SK-N-SH (cell line): ENCODE data around the gene CPA3. TPM values are rescaled to one million over a fixed set of nuclear protein-coding genes. Genes with fewer than 3 reads are reported as not detected.

Experiments
- CTCF ChIA-PET: fragments of 300-600, 350-600 bp; formaldehyde crosslinking; extraction: SDS; loops from one replicate; lab custom pipeline; 2021; lab: Yijun Ruan, JAX
- POLR2A ChIA-PET: fragments of 350-600 bp; sonication (Branson Sonifier 250); formaldehyde crosslinking; extraction: SDS; loops from one replicate; lab custom pipeline; 2020; ENCODE audit warnings: antibody characterized with exemption, inconsistent platforms; lab: Yijun Ruan, JAX
- DNase-seq: peaks from one replicate; pipeline ENCODE4 v3.0.0; 2012
- H2AFZ ChIP-seq: fragments of 200-600 bp; sonication (generic); 2 replicates; pipeline ENCODE4 v1.8.1; 2016; ENCODE audit warnings: antibody characterized with exemption, mild to moderate bottlenecking, low read depth
- H3F3A ChIP-seq: fragments of 200-600 bp; sonication (generic); replicated peaks from 2 replicates; pipeline ENCODE3; 2016; ENCODE audit warnings: antibody characterized with exemption, mild to moderate bottlenecking; ENCODE audit not compliant: insufficient read depth
- H3K27ac ChIP-seq, 2 experiments: fragments of 200-500 bp in 1 of 2; fragments of 200-600 bp in 1 of 2; sonication (Bioruptor generic) in 1 of 2; sonication (generic), shearing (Covaris generic) in 1 of 2; 2 replicates each; pipeline versions ENCODE4 v1.5.1 to v1.6.1; 2014 to 2016; ENCODE audit warnings: low read depth in 2 of 2, inconsistent platforms in 1 of 2, low read length in 1 of 2, mild to moderate bottlenecking in 1 of 2, mixed read lengths in 1 of 2
- H3K27me3 ChIP-seq: fragments of 200-600 bp; sonication (generic), shearing (Covaris generic); 2 replicates; pipeline ENCODE4 v1.6.1; 2016; ENCODE audit warnings: mixed run types; ENCODE audit not compliant: insufficient read depth
- H3K36me3 ChIP-seq, 2 experiments: fragments of 200-500 bp in 1 of 2; fragments of 200-600 bp in 1 of 2; sonication (Bioruptor generic) in 1 of 2; sonication (generic) in 1 of 2; replicated peaks in 1 of 2; 2 replicates each; pipeline versions ENCODE3 to v1.5.1; 2014 to 2016; ENCODE audit warnings: low read length in 1 of 2, mild to moderate bottlenecking in 1 of 2; ENCODE audit not compliant: insufficient read depth in 2 of 2, control insufficient read depth in 1 of 2
- H3K4me1 ChIP-seq, 2 experiments: fragments of 200-500 bp in 1 of 2; fragments of 200-600 bp in 1 of 2; sonication (Bioruptor generic) in 1 of 2; sonication (generic), shearing (Covaris generic) in 1 of 2; 2 replicates each; pipeline versions ENCODE4 v1.5.1 to v1.6.1; 2014 to 2016; ENCODE audit warnings: low read depth in 1 of 2, low read length in 1 of 2, mixed run types in 1 of 2; ENCODE audit not compliant: insufficient read depth in 2 of 2, control insufficient read depth in 1 of 2
- H3K4me2 ChIP-seq: fragments of 200-600 bp; sonication (generic), shearing (Covaris generic); 2 replicates; pipeline ENCODE4 v1.6.1; 2017; ENCODE audit warnings: mixed run types
- H3K4me3 ChIP-seq, 2 experiments: fragments of 200-500 bp in 1 of 2; fragments of 200-600 bp in 1 of 2; sonication (Bioruptor generic) in 1 of 2; sonication (generic), shearing (Covaris generic) in 1 of 2; 2 replicates each; pipeline versions ENCODE4 v1.5.1 to v1.8.1; 2014 to 2016; ENCODE audit warnings: low read depth in 2 of 2, inconsistent platforms in 1 of 2, low read length in 1 of 2, mild to moderate bottlenecking in 1 of 2, mixed read lengths in 1 of 2, moderate library complexity in 1 of 2
- H3K79me2 ChIP-seq: fragments of 200-600 bp; sonication (generic); 2 replicates; pipeline ENCODE4 v1.8.1; 2017; ENCODE audit warnings: mild to moderate bottlenecking; ENCODE audit not compliant: insufficient read depth
- H3K9ac ChIP-seq: fragments of 200-600 bp; sonication (generic); 2 replicates; pipeline ENCODE4 v1.6.1; 2017; ENCODE audit warnings: mixed run types
- H3K9me2 ChIP-seq: fragments of 200-600 bp; sonication (generic); 2 replicates; pipeline ENCODE4 v1.6.1; 2017; ENCODE audit warnings: mixed run types
- H3K9me3 ChIP-seq: fragments of 200-600 bp; sonication (generic); 2 replicates; pipeline ENCODE4 v1.6.1; 2017; ENCODE audit warnings: mixed run types, mild to moderate bottlenecking, moderate library complexity
- H4K20me1 ChIP-seq: fragments of 200-600 bp; sonication (generic); 2 replicates; pipeline ENCODE4 v1.6.1; 2017; ENCODE audit warnings: mild to moderate bottlenecking, mixed run types; ENCODE audit not compliant: insufficient read depth
- FOSL2 ChIP-seq: IDR thresholded peaks from 2 replicates; pipeline ENCODE4 v1.4.0; 2012; ENCODE audit warnings: low read depth, mild to moderate bottlenecking, moderate library complexity, borderline replicate concordance
- GATA2 ChIP-seq: sonication (generic); formaldehyde crosslinking; IDR thresholded peaks from 2 replicates; pipeline ENCODE4 v1.5.0; 2020; ENCODE audit warnings: mild to moderate bottlenecking, missing genetic modification reagents
- MEF2A ChIP-seq: IDR thresholded peaks from 2 replicates; pipeline ENCODE4 v1.4.0; 2012; ENCODE audit warnings: low read depth, borderline replicate concordance
- MXI1 ChIP-seq: IDR thresholded peaks from 2 replicates; pipeline ENCODE4 v1.6.1; 2012; ENCODE audit warnings: mild to moderate bottlenecking, low read depth, low read length, improper control_type of control experiment
- NFIC ChIP-seq: IDR thresholded peaks from 2 replicates; pipeline ENCODE4 v1.4.0; 2012; ENCODE audit warnings: borderline replicate concordance
- RAD21 ChIP-seq: IDR thresholded peaks from 2 replicates; pipeline ENCODE4 v1.6.1; 2012; ENCODE audit warnings: mild to moderate bottlenecking, low read length
- RCOR1 ChIP-seq: fragments of 150-350 bp; IDR thresholded peaks from 2 replicates; pipeline ENCODE4 v1.6.1; 2017; ENCODE audit warnings: antibody characterized with exemption, low read length
- RXRA ChIP-seq: IDR thresholded peaks from 2 replicates; pipeline ENCODE4 v1.4.0; 2012; ENCODE audit warnings: low read depth, mild to moderate bottlenecking, borderline replicate concordance
- SIN3A ChIP-seq: IDR thresholded peaks from 2 replicates; pipeline ENCODE4 v1.6.1; 2012; ENCODE audit warnings: low read depth, mild to moderate bottlenecking, low read length, moderate library complexity, borderline replicate concordance
- TAF1 ChIP-seq: IDR thresholded peaks from 2 replicates; pipeline ENCODE4 v1.6.1; 2012; ENCODE audit warnings: low read depth, mild to moderate bottlenecking, low read length, moderate library complexity, borderline replicate concordance
- WGBS: methylation state at CpG from one replicate; pipeline ENCODE4 v1.1.6; 2017; ENCODE audit warnings: low lambda C conversion rate; 5-methylcytosine and 5-hydroxymethylcytosine counted together
- polyA plus RNA-seq, 3 experiments: library from polyadenylated mRNA; depleted of rRNA; stranded (reverse); fragments of >200 nt; gene quantifications; 2 replicates each; pipeline ENCODE4 v1.2.3, GENCODE V29; 2012
- TF ChIP-seq, protein P1 (sequence below): fragments of 200-600 bp; sonication (generic); IDR thresholded peaks from 2 replicates; pipeline ENCODE4 v1.6.1; 2017; ENCODE audit warnings: antibody characterized with exemption, mild to moderate bottlenecking, moderate library complexity
- TF ChIP-seq, protein P2 (sequence below): IDR thresholded peaks from 2 replicates; pipeline ENCODE4 v1.6.1; 2012; ENCODE audit warnings: mild to moderate bottlenecking, low read depth, low read length, moderate library complexity
- TF ChIP-seq, protein P3 (sequence below): fragments of 150-350 bp; IDR thresholded peaks from 2 replicates; pipeline ENCODE4 v1.6.1; 2016; ENCODE audit warnings: mild to moderate bottlenecking, low read depth, low read length

The CPA3 gene
- polyA plus RNA-seq, 1 of the 3 experiments (the other 2 are of a cell fraction) = not detected

DNA sequence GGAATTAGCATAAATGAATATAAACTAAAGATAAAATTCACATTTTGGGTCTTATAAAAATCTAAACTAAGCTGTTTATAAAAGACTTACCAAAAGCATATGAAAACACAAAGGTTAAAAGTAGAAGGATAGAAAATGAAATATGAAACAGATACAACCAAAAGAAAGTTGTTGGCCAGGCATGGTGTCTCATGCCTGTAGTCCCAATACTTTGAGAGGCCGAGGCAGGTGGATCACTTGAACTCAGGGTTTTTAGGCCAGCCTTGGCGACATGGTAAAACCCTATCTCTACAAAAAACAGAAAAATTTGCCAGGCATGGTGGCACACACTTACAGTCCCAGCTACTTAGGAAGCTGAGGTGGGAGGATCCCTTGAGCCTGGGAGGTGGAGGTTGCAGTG lies 51.0 kb downstream of the CPA3 start:
- CTCF ChIA-PET = interaction anchor here (0.6 kb wide), 2 partner anchors 18 to 55 kb away, joined by 3 read pairs; no protein-coding TSS in a partner anchor
- WGBS = 78% methylated on average over 2 of the region's 2 CpGs

DNA sequence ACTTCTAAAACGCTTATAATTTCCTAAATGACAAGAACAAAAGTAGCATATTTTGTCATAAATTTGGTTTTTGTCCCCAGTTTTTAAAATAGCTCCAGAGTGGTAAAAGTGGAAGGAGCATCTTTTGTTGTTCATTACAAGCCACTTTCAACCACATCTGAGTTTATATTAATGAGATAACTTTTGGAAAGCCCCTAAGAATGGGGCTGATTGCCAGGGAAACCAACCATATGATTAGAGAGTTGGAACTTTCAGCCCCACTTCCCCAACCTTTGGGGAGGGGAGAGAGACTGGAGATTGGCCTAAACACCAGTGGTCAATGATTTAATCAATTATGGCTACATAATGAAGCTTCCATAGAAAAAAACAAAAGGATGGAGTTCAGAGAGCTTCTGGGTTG lies 57.4 kb downstream of the CPA3 start:
- POLR2A ChIA-PET = no interaction called here
- Histone ChIP-seq H3K4me3 (no peak overlapping the region), H3K4me1 (peaks cover 0 to 2% of the 10 kb centered on the region in 2 experiments; a peak in 1 of 4 replicates), H3K36me3 (no peaks in the 10 kb centered on the region), H3F3A (no peaks in the 10 kb centered on the region), H3K4me2 (no peak overlapping the region), H3K9me3 (no peaks in the 10 kb centered on the region), H3K27me3 (no peaks in the 10 kb centered on the region), H3K9ac (no peak overlapping the region), H2AFZ (no peak overlapping the region), H4K20me1 (no peaks in the 10 kb centered on the region), H3K9me2 (no peaks in the 10 kb centered on the region), H3K79me2 (no peaks in the 10 kb centered on the region), H3K27ac (no peak overlapping the region)
- CTCF ChIA-PET = interaction anchor here (1.4 kb wide), 1 partner anchor 195 kb away, joined by 4 read pairs; no protein-coding TSS in a partner anchor
- TF ChIP-seq NFIC = no peak
- no peak for TF ChIP-seq MXI1
- no peak for TF ChIP-seq RCOR1
- TF ChIP-seq MEF2A = no peak
- no peak for TF ChIP-seq GATA2
- no peak for TF ChIP-seq FOSL2
- TF ChIP-seq, protein P1, sequence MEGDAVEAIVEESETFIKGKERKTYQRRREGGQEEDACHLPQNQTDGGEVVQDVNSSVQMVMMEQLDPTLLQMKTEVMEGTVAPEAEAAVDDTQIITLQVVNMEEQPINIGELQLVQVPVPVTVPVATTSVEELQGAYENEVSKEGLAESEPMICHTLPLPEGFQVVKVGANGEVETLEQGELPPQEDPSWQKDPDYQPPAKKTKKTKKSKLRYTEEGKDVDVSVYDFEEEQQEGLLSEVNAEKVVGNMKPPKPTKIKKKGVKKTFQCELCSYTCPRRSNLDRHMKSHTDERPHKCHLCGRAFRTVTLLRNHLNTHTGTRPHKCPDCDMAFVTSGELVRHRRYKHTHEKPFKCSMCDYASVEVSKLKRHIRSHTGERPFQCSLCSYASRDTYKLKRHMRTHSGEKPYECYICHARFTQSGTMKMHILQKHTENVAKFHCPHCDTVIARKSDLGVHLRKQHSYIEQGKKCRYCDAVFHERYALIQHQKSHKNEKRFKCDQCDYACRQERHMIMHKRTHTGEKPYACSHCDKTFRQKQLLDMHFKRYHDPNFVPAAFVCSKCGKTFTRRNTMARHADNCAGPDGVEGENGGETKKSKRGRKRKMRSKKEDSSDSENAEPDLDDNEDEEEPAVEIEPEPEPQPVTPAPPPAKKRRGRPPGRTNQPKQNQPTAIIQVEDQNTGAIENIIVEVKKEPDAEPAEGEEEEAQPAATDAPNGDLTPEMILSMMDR = no peak
- TF ChIP-seq RAD21 = no peak
- no peak for TF ChIP-seq SIN3A
- TF ChIP-seq, protein P2, sequence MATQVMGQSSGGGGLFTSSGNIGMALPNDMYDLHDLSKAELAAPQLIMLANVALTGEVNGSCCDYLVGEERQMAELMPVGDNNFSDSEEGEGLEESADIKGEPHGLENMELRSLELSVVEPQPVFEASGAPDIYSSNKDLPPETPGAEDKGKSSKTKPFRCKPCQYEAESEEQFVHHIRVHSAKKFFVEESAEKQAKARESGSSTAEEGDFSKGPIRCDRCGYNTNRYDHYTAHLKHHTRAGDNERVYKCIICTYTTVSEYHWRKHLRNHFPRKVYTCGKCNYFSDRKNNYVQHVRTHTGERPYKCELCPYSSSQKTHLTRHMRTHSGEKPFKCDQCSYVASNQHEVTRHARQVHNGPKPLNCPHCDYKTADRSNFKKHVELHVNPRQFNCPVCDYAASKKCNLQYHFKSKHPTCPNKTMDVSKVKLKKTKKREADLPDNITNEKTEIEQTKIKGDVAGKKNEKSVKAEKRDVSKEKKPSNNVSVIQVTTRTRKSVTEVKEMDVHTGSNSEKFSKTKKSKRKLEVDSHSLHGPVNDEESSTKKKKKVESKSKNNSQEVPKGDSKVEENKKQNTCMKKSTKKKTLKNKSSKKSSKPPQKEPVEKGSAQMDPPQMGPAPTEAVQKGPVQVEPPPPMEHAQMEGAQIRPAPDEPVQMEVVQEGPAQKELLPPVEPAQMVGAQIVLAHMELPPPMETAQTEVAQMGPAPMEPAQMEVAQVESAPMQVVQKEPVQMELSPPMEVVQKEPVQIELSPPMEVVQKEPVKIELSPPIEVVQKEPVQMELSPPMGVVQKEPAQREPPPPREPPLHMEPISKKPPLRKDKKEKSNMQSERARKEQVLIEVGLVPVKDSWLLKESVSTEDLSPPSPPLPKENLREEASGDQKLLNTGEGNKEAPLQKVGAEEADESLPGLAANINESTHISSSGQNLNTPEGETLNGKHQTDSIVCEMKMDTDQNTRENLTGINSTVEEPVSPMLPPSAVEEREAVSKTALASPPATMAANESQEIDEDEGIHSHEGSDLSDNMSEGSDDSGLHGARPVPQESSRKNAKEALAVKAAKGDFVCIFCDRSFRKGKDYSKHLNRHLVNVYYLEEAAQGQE = no peak
- 69% methylated on average over 1 of the region's 1 CpG for WGBS
- DNase-seq = no peak

More for the DNA sequence above, 51.0 kb downstream of the CPA3 start:
- Histone ChIP-seq H3F3A (no peaks in the 10 kb centered on the region), H3K9me2 (no peaks in the 10 kb centered on the region), H3K4me3 (no peak overlapping the region), H3K4me2 (no peak overlapping the region), H3K79me2 (no peaks in the 10 kb centered on the region), H3K4me1 (no peaks in the 10 kb centered on the region), H3K27me3 (no peaks in the 10 kb centered on the region), H3K9ac (no peak overlapping the region), H3K9me3 (no peaks in the 10 kb centered on the region), H2AFZ (no peak overlapping the region), H3K36me3 (no peaks in the 10 kb centered on the region), H4K20me1 (no peaks in the 10 kb centered on the region), H3K27ac (no peak overlapping the region)
- DNase-seq = no peak
- TF ChIP-seq RXRA (no peak), TAF1 (no peak), NFIC (no peak), MEF2A (no peak), FOSL2 (no peak)
- TF ChIP-seq, protein P3, sequence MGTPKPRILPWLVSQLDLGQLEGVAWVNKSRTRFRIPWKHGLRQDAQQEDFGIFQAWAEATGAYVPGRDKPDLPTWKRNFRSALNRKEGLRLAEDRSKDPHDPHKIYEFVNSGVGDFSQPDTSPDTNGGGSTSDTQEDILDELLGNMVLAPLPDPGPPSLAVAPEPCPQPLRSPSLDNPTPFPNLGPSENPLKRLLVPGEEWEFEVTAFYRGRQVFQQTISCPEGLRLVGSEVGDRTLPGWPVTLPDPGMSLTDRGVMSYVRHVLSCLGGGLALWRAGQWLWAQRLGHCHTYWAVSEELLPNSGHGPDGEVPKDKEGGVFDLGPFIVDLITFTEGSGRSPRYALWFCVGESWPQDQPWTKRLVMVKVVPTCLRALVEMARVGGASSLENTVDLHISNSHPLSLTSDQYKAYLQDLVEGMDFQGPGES = no peak
- POLR2A ChIA-PET = no interaction called here
